ENCODE data around the gene PRG2. TPM values are rescaled to one million over a fixed set of nuclear protein-coding genes. Genes with fewer than 3 reads are reported as not detected.

Gene PRG2
- total RNA-seq, 4 donors from 2014 or later: 0.33 TPM; not detected in 3

GRCh38 chr11:57370941-57371340 lies 19.5 kb downstream of the PRG2 start:
- no peaks in the 10 kb centered on the region for H3K9me3 ChIP-seq
- H3K4me1 ChIP-seq: peaks cover 0 to 4% (median 0%) of the 10 kb centered on the region in 4 donors
- H3K4me3 ChIP-seq: no peak overlapping the region
- H3K27me3 ChIP-seq: peaks cover 0 to 12% (median 0%) of the 10 kb centered on the region in 4 donors
- TF ChIP-seq EP300 (IDR thresholded peaks at IDR 0.05): no peak
- no peak for TF ChIP-seq CTCF (IDR thresholded peaks at IDR 0.05)
- TF ChIP-seq POLR2AphosphoS5 (IDR thresholded peaks at IDR 0.05): no peak
- no peak for TF ChIP-seq POLR2A (IDR thresholded peaks at IDR 0.05; ENCODE audit: low read depth)
- DNase-seq (ENCODE audit: extremely low spot score): no peak
- intact Hi-C loops (cut with DNase I): no loop called here
- H3K27ac ChIP-seq (replicated peaks in 1 of 4): no peak overlapping the region
- no peaks in the 10 kb centered on the region for H3K36me3 ChIP-seq

- peaks cover 0 to 4% (median 0%) of the 10 kb centered on the region in 4 donors for H3K4me1 ChIP-seq
- H3K4me3 ChIP-seq: no peak overlapping the region
- no peak for DNase-seq (ENCODE audit: extremely low spot score)
- TF ChIP-seq EP300 (IDR thresholded peaks at IDR 0.05) (no peak), CTCF (IDR thresholded peaks at IDR 0.05) (no peak), POLR2A (IDR thresholded peaks at IDR 0.05; ENCODE audit: low read depth) (no peak), POLR2AphosphoS5 (IDR thresholded peaks at IDR 0.05) (no peak)
- peaks cover 0 to 12% (median 0%) of the 10 kb centered on the region in 4 donors for H3K27me3 ChIP-seq
- 89% methylated on average over 7 of the region's 7 CpGs for WGBS
- no peaks in the 10 kb centered on the region for H3K36me3 ChIP-seq
- H3K27ac ChIP-seq (replicated peaks in 1 of 4): no peak overlapping the region
- intact Hi-C loops (cut with DNase I): no loop called here
- no peaks in the 10 kb centered on the region for H3K9me3 ChIP-seq
Measured at GRCh38 chr11:57370251-57370650, 20.2 kb downstream of the PRG2 start.

GRCh38 chr11:57368845-57369232 lies 21.6 kb downstream of the PRG2 start:
- TF ChIP-seq POLR2AphosphoS5 (IDR thresholded peaks at IDR 0.05) (no peak), EP300 (IDR thresholded peaks at IDR 0.05) (no peak), POLR2A (IDR thresholded peaks at IDR 0.05; ENCODE audit: low read depth) (no peak), CTCF (IDR thresholded peaks at IDR 0.05) (no peak)
- peaks cover 0 to 12% (median 0%) of the 10 kb centered on the region in 4 donors for H3K27me3 ChIP-seq
- WGBS: 70% methylated on average over 5 of the region's 5 CpGs
- no peak for DNase-seq (ENCODE audit: extremely low spot score)
- no peak overlapping the region for H3K27ac ChIP-seq (replicated peaks in 1 of 4)
- no peaks in the 10 kb centered on the region for H3K36me3 ChIP-seq
- no peaks in the 10 kb centered on the region for H3K9me3 ChIP-seq
- H3K4me3 ChIP-seq: no peak overlapping the region
- intact Hi-C loops (cut with DNase I): no loop called here
- peaks cover 0 to 4% (median 0%) of the 10 kb centered on the region in 4 donors for H3K4me1 ChIP-seq

GRCh38 chr11:57368106-57368844 lies 22.2 kb downstream of the PRG2 start:
- no peak for DNase-seq (ENCODE audit: extremely low spot score)
- Histone ChIP-seq H3K9me3 (no peaks in the 10 kb centered on the region), H3K27ac (replicated peaks in 1 of 4) (no peak overlapping the region), H3K4me3 (no peak overlapping the region), H3K27me3 (peaks cover 0 to 12% (median 0%) of the 10 kb centered on the region in 4 donors), H3K36me3 (no peaks in the 10 kb centered on the region), H3K4me1 (peaks cover 0 to 4% (median 0%) of the 10 kb centered on the region in 4 donors)
- 56% methylated on average over 15 of the region's 19 CpGs for WGBS
- intact Hi-C loops (cut with DNase I): no loop called here
- TF ChIP-seq POLR2A (IDR thresholded peaks at IDR 0.05; ENCODE audit: low read depth) (no peak), POLR2AphosphoS5 (IDR thresholded peaks at IDR 0.05) (no peak), EP300 (IDR thresholded peaks at IDR 0.05) (no peak), CTCF (IDR thresholded peaks at IDR 0.05) (no peak)
